HepG2 (cell line): Measurements from ENCODE around the gene WASHC2C. TPM values are rescaled to one million over a fixed set of nuclear protein-coding genes. Genes with fewer than 3 reads are reported as not detected.

Source experiments
- ATF7-NPFF ChIP-seq: sonication (generic); formaldehyde crosslinking; IDR thresholded peaks from 2 replicates; pipeline ENCODE4 v1.8.1; 2023; ENCODE audit warnings: mild to moderate bottlenecking, low read depth, missing genetic modification reagents, moderate library complexity
- BRD4 ChIP-seq: sonication (generic); formaldehyde crosslinking; IDR thresholded peaks from 2 replicates; pipeline ENCODE4 v1.4.0; 2020; ENCODE audit warnings: missing genetic modification reagents
- CBFB ChIP-seq: sonication (generic); formaldehyde crosslinking; IDR thresholded peaks from 2 replicates; pipeline ENCODE4 v1.4.0; 2020; ENCODE audit warnings: missing genetic modification reagents
- KDM5B ChIP-seq: sonication (generic); formaldehyde crosslinking; IDR thresholded peaks from 2 replicates; pipeline ENCODE4 v1.4.0; 2020; ENCODE audit warnings: missing genetic modification reagents, mild to moderate bottlenecking, borderline replicate concordance
- KLF16 ChIP-seq, 2 experiments: sonication (generic) in 1 of 2; formaldehyde crosslinking in 1 of 2; IDR thresholded peaks; 2 replicates each; pipeline versions ENCODE4 v1.6.1 to v1.8.0; 2016 to 2023; ENCODE audit warnings: missing genetic modification reagents in 2 of 2, missing compliant biosample characterization in 1 of 2
- MTF1 ChIP-seq: sonication (generic); formaldehyde crosslinking; IDR thresholded peaks from 2 replicates; pipeline ENCODE4 v1.5.0; 2020; ENCODE audit warnings: missing genetic modification reagents
- MXI1 ChIP-seq: IDR thresholded peaks from 3 replicates; pipeline ENCODE4 v1.6.1; 2012; ENCODE audit warnings: low read depth, low read length, inconsistent platforms, borderline replicate concordance
- NFKBIZ ChIP-seq: IDR thresholded peaks from 2 replicates; pipeline ENCODE4 v1.6.1; 2018; ENCODE audit warnings: missing genetic modification reagents, missing compliant biosample characterization
- POLR2AphosphoS5 ChIP-seq: IDR thresholded peaks from 2 replicates; pipeline ENCODE4 v1.6.1; 2012; ENCODE audit warnings: low read depth, low read length
- RAD21 ChIP-seq: fragments of 450-650 bp; formaldehyde crosslinking; IDR thresholded peaks from 2 replicates; pipeline ENCODE4 v1.5.0; 2020; ENCODE audit warnings: mild to moderate bottlenecking
- RAD51 ChIP-seq: fragments of 450-650 bp; IDR thresholded peaks from 2 replicates; pipeline ENCODE4 v1.6.1; 2016; ENCODE audit warnings: borderline replicate concordance
- REPIN1 ChIP-seq: sonication (generic); formaldehyde crosslinking; IDR thresholded peaks from 2 replicates; pipeline ENCODE4 v1.8.0; 2022; ENCODE audit warnings: missing genetic modification reagents, low read depth, mild to moderate bottlenecking, borderline replicate concordance
- SIN3B ChIP-seq: fragments of 150-350 bp; IDR thresholded peaks from 2 replicates; pipeline ENCODE4 v1.6.1; 2014; ENCODE audit warnings: low read length
- SNAPC2 ChIP-seq: sonication (generic); formaldehyde crosslinking; IDR thresholded peaks from 2 replicates; pipeline ENCODE4 v1.8.1; 2022; ENCODE audit warnings: mild to moderate bottlenecking, missing genetic modification reagents
- ZBTB42 ChIP-seq: sonication (generic); formaldehyde crosslinking; IDR thresholded peaks from 2 replicates; pipeline ENCODE4 v1.5.0; 2020; ENCODE audit warnings: mild to moderate bottlenecking, missing genetic modification reagents
- ZFY ChIP-seq: sonication (generic); formaldehyde crosslinking; IDR thresholded peaks from 2 replicates; pipeline ENCODE4 v1.4.0; 2020; ENCODE audit warnings: missing genetic modification reagents
- ZNF430 ChIP-seq: sonication (generic); formaldehyde crosslinking; IDR thresholded peaks from 2 replicates; pipeline ENCODE4 v1.9.0; 2021; ENCODE audit warnings: mild to moderate bottlenecking, missing genetic modification reagents
- ZNF543 ChIP-seq: sonication (generic); formaldehyde crosslinking; IDR thresholded peaks from 2 replicates; pipeline ENCODE4 v1.4.0; 2020; ENCODE audit warnings: mild to moderate bottlenecking, missing genetic modification reagents
- ZNF629 ChIP-seq: sonication (generic); formaldehyde crosslinking; conservative IDR thresholded peaks from 2 replicates; pipeline ENCODE4 v1.5.0; 2020; ENCODE audit warnings: missing genetic modification reagents
- polyA plus RNA-seq, 8 experiments: library from polyadenylated mRNA; depleted of rRNA in 3 of 8; stranded (reverse) in 7 of 8; unstranded in 1 of 8; fragments of >200 nt; fragmentation: Illumina TruSeq in 4 of 8; extraction: Trizol in 4 of 8; gene quantifications; 2 replicates each; pipeline versions ENCODE4 v1.2.1 to v1.2.3, GENCODE V29; 2011 to 2016; ENCODE audit warnings: low read depth in 4 of 8, missing spikeins in 1 of 8, mixed read lengths in 1 of 8; ENCODE audit not compliant: insufficient read depth in 1 of 8
- total RNA-seq, 5 experiments: library from RNA; depleted of rRNA; stranded (reverse); fragments of >200 nt; fragmentation: Illumina TruSeq; extraction: Trizol; gene quantifications; 2 replicates each; pipeline ENCODE4 v1.2.3, GENCODE V29; 2016; ENCODE audit warnings: low read depth in 1 of 5
- TF ChIP-seq, protein P1 (sequence below): IDR thresholded peaks from 2 replicates; pipeline ENCODE4 v1.6.1; 2012; ENCODE audit warnings: inconsistent platforms
- TF ChIP-seq, protein P2 (sequence below): IDR thresholded peaks from 2 replicates; pipeline ENCODE4 v1.6.1; 2016
- TF ChIP-seq, protein P3 (sequence below): IDR thresholded peaks from 2 replicates; pipeline ENCODE4 v1.6.1; 2018; ENCODE audit warnings: missing genetic modification reagents, mild to moderate bottlenecking, missing compliant biosample characterization
- TF ChIP-seq, protein P4 (sequence below): sonication (generic); formaldehyde crosslinking; IDR thresholded peaks from 2 replicates; pipeline ENCODE4 v1.4.0; 2020; ENCODE audit warnings: missing genetic modification reagents, borderline replicate concordance
- TF ChIP-seq, protein P5 (sequence below): conservative IDR thresholded peaks from 2 replicates; pipeline ENCODE4 v1.6.1; 2018; ENCODE audit warnings: missing genetic modification reagents

The WASHC2C gene
- total and polyA plus RNA-seq, 2 of the 13 experiments (the other 11 are each of a cell fraction or from before 2014, with no cell fraction given) = 17.8 to 20.8 TPM

DNA sequence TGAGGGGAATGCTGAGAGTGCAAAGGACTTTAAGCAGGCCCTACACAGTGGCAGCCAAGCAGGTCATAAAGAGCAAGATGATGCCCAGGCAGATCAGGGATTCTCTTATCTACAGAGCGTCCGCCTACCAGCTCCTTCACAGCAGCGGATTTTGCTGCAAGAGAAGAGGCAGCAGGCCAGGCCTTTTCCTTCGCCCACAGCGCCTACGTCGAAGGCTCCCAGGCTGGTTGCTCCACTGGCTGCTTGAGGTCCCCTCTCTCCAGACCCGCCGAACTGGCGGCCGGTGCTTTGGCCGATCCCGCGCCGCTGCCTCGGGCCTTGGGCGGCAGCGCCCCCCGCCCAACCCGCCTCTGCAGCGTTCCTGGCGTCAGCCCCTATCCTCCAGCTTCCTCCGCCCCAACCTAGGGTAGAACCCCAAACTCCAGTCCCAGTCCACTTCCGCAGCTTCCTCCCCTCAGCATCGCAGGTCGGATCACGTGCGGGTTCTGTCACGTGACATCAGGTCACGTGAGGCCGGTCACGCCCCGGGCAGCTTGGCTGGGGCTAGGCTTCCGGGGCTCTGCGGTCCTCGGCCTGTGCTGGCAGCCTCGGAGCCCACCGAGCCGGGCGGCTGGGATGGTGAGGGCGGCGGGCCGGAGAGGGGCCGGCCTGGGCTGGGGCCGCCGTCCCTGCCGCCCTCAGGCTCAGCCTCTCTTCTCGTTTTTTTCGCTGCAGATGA, at the start of gene WASHC2C (continued):
- TF ChIP-seq MTF1 (0 out of 2 replicates have a peak, but pooled peaks have one; percentile 29), BRD4 (CRISPR knock-in tag) (0 out of 2 replicates have a peak, but pooled peaks have one; percentile 76), ZNF543 (peak; percentile 77; the same call in 1 of the 2 replicates), MXI1 (peak; percentile 51; the same call in 1 of the 3 replicates), KLF16 (CRISPR knock-in tag; IDR thresholded peaks at IDR 0.05) (peak; percentile 46 to 98; a peak in 2 of 4 replicates), ZBTB42 (0 out of 2 replicates have a peak, but pooled peaks have one; percentile 48), POLR2AphosphoS5 (peak; percentile 61), ATF7-NPFF (CRISPR knock-in tag) (peak; percentile 81), ZNF629 (CRISPR knock-in tag) (0 out of 2 replicates have a peak, but pooled peaks have one; percentile 22), NFKBIZ (CRISPR knock-in tag) (peak; percentile 73; the same call in 1 of the 2 replicates), KDM5B (CRISPR knock-in tag) (peak; percentile 83; the same call in 1 of the 2 replicates), SNAPC2 (CRISPR knock-in tag) (0 out of 2 replicates have a peak, but pooled peaks have one; percentile 65), ZNF430 (CRISPR knock-in tag) (0 out of 2 replicates have a peak, but pooled peaks have one; percentile 64), CBFB (CRISPR knock-in tag) (peak; percentile 91), REPIN1 (CRISPR knock-in tag) (peak; percentile 56; the same call in 1 of the 2 replicates), RAD21 (CRISPR knock-in tag) (peak; percentile 54; the same call in 1 of the 2 replicates), RAD51 (peak; percentile 99), SIN3B (peak; percentile 89), ZFY (CRISPR knock-in tag) (peak; percentile 89)
- TF ChIP-seq, protein P1, sequence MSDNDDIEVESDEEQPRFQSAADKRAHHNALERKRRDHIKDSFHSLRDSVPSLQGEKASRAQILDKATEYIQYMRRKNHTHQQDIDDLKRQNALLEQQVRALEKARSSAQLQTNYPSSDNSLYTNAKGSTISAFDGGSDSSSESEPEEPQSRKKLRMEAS = peak; percentile 86
- TF ChIP-seq, protein P2, sequence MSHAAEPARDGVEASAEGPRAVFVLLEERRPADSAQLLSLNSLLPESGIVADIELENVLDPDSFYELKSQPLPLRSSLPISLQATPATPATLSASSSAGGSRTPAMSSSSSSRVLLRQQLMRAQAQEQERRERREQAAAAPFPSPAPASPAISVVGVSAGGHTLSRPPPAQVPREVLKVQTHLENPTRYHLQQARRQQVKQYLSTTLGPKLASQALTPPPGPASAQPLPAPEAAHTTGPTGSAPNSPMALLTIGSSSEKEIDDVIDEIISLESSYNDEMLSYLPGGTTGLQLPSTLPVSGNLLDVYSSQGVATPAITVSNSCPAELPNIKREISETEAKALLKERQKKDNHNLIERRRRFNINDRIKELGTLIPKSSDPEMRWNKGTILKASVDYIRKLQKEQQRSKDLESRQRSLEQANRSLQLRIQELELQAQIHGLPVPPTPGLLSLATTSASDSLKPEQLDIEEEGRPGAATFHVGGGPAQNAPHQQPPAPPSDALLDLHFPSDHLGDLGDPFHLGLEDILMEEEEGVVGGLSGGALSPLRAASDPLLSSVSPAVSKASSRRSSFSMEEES (CRISPR knock-in tag) = peak; percentile 99
- TF ChIP-seq, protein P3, sequence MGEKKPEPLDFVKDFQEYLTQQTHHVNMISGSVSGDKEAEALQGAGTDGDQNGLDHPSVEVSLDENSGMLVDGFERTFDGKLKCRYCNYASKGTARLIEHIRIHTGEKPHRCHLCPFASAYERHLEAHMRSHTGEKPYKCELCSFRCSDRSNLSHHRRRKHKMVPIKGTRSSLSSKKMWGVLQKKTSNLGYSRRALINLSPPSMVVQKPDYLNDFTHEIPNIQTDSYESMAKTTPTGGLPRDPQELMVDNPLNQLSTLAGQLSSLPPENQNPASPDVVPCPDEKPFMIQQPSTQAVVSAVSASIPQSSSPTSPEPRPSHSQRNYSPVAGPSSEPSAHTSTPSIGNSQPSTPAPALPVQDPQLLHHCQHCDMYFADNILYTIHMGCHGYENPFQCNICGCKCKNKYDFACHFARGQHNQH = peak; percentile 74
- TF ChIP-seq, protein P4, sequence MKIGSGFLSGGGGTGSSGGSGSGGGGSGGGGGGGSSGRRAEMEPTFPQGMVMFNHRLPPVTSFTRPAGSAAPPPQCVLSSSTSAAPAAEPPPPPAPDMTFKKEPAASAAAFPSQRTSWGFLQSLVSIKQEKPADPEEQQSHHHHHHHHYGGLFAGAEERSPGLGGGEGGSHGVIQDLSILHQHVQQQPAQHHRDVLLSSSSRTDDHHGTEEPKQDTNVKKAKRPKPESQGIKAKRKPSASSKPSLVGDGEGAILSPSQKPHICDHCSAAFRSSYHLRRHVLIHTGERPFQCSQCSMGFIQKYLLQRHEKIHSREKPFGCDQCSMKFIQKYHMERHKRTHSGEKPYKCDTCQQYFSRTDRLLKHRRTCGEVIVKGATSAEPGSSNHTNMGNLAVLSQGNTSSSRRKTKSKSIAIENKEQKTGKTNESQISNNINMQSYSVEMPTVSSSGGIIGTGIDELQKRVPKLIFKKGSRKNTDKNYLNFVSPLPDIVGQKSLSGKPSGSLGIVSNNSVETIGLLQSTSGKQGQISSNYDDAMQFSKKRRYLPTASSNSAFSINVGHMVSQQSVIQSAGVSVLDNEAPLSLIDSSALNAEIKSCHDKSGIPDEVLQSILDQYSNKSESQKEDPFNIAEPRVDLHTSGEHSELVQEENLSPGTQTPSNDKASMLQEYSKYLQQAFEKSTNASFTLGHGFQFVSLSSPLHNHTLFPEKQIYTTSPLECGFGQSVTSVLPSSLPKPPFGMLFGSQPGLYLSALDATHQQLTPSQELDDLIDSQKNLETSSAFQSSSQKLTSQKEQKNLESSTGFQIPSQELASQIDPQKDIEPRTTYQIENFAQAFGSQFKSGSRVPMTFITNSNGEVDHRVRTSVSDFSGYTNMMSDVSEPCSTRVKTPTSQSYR (CRISPR knock-in tag) = peak; percentile 52; the same call in 1 of the 2 replicates
- TF ChIP-seq, protein P5, sequence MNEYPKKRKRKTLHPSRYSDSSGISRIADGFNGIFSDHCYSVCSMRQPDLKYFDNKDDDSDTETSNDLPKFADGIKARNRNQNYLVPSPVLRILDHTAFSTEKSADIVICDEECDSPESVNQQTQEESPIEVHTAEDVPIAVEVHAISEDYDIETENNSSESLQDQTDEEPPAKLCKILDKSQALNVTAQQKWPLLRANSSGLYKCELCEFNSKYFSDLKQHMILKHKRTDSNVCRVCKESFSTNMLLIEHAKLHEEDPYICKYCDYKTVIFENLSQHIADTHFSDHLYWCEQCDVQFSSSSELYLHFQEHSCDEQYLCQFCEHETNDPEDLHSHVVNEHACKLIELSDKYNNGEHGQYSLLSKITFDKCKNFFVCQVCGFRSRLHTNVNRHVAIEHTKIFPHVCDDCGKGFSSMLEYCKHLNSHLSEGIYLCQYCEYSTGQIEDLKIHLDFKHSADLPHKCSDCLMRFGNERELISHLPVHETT (CRISPR knock-in tag) = peak; percentile 83
